GM18507 (cell line): Measurements from ENCODE around the gene UBP1.

ENCODE experiments used
- DNase-seq: peaks from one replicate; pipeline ENCODE4 v3.0.0; 2011; ENCODE audit warnings: low read depth; ENCODE audit not compliant: insufficient read length; ENCODE audit errors: extremely low spot score
- FAIRE-seq: peaks from 2 replicates; lab custom pipeline; 2011; peaks lifted over from hg19 to GRCh38; lab: Jason Lieb, UNC

UBP1 gene

GRCh38 chr3:33395900-33396299, 44.3 kb downstream of the UBP1 start:
- DNase-seq (no peak), FAIRE-seq (no peak)

- DNase-seq, result no peak
- no peak for FAIRE-seq
Measured at GRCh38 chr3:33394403-33395054, 45.7 kb downstream of the UBP1 start.

GRCh38 chr3:33392703-33393125, 47.5 kb downstream of the UBP1 start:
- DNase-seq (no peak), FAIRE-seq (no peak)

GRCh38 chr3:33392144-33392543, 48.1 kb downstream of the UBP1 start:
- FAIRE-seq, result no peak
- DNase-seq, result no peak

GRCh38 chr3:33391255-33391995, 48.8 kb downstream of the UBP1 start:
- FAIRE-seq (no peak), DNase-seq (no peak)

- FAIRE-seq, result no peak
Measured at GRCh38 chr3:33389908-33390307, 50.3 kb downstream of the UBP1 start.

GRCh38 chr3:33388374-33389100, 51.7 kb downstream of the UBP1 start:
- FAIRE-seq, result no peak
- DNase-seq, result no peak

More at GRCh38 chr3:33389908-33390307, 50.3 kb downstream of the UBP1 start:
- no peak for DNase-seq

- no peak for FAIRE-seq
- DNase-seq, result no peak
Measured at GRCh38 chr3:33386631-33387030, 53.6 kb downstream of the UBP1 start.

GRCh38 chr3:33385423-33385822, 54.8 kb downstream of the UBP1 start:
- DNase-seq (no peak), FAIRE-seq (no peak)

- FAIRE-seq, result no peak
- DNase-seq, result no peak
Measured at GRCh38 chr3:33383951-33384350, 56.3 kb downstream of the UBP1 start.

GRCh38 chr3:33380653-33381052, 59.6 kb downstream of the UBP1 start:
- DNase-seq (no peak), FAIRE-seq (no peak)

GRCh38 chr3:33377931-33378330, 62.3 kb downstream of the UBP1 start:
- DNase-seq (no peak), FAIRE-seq (no peak)

GRCh38 chr3:33377489-33377888, 62.7 kb downstream of the UBP1 start:
- FAIRE-seq (no peak), DNase-seq (no peak)

GRCh38 chr3:33373082-33373437, 67.1 kb downstream of the UBP1 start:
- no peak for FAIRE-seq
- DNase-seq, result no peak

- FAIRE-seq, result peak; percentile 79
- peak; percentile 23 for DNase-seq
Measured at GRCh38 chr3:33372218-33373081, 67.8 kb downstream of the UBP1 start.

- FAIRE-seq, result no peak
- no peak for DNase-seq
Measured at GRCh38 chr3:33364531-33365128, 75.6 kb downstream of the UBP1 start.

- no peak for DNase-seq
- FAIRE-seq, result no peak
Measured at GRCh38 chr3:33364060-33364459, 76.1 kb downstream of the UBP1 start.

GRCh38 chr3:33363113-33363800, 76.9 kb downstream of the UBP1 start:
- no peak for DNase-seq
- no peak for FAIRE-seq
